ENCODE data around the gene CACNA2D2.

CACNA2D2 gene

DNA sequence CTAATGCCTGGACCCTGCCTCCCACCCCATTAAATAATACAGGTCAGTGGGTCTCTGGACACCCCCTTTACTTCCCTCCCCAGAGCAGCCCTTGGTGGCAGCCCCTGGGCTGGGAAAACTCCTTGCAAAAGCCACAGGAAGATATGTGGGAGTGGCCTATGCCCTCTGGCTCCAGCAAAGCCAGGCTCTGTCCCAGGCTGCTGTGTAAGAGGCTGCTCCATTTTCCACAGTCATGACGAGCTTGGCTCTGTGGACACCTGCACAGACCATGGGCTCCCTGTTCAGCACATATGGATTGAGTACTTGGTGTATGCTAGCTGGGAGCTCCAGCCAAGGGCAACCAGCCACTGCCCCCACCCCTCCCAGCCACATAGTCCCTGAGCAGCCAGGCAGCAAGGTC lies 13.0 kb downstream of the CACNA2D2 start:
- no peak for TF ChIP-seq CTCF (IDR thresholded peaks at IDR 0.05; ENCODE audit: low read depth, low read length)
- in situ Hi-C loops (cut with HindIII; ENCODE audit: low sequenced_read_pairs), result no loop called here
- H3K4me3 ChIP-seq (ENCODE audit: low read depth, low read length), result no peak overlapping the region
- DNase-seq (ENCODE audit: low read depth, low spot score), result no peak

- DNase-seq (ENCODE audit: low read depth, low spot score), result no peak
- in situ Hi-C loops (cut with HindIII; ENCODE audit: low sequenced_read_pairs), result no loop called here
- H3K4me3 ChIP-seq (ENCODE audit: low read depth, low read length), result no peak overlapping the region
- no peak for TF ChIP-seq CTCF (IDR thresholded peaks at IDR 0.05; ENCODE audit: low read depth, low read length)
Measured at GRCh38 chr3:50487181-50487580, 16.3 kb downstream of the CACNA2D2 start.

GRCh38 chr3:50486219-50486888 lies 17.1 kb downstream of the CACNA2D2 start:
- in situ Hi-C loops (cut with HindIII; ENCODE audit: low sequenced_read_pairs), result no loop called here
- TF ChIP-seq CTCF (IDR thresholded peaks at IDR 0.05; ENCODE audit: low read depth, low read length), result no peak
- H3K4me3 ChIP-seq (ENCODE audit: low read depth, low read length), result no peak overlapping the region
- DNase-seq (ENCODE audit: low read depth, low spot score), result no peak

DNA sequence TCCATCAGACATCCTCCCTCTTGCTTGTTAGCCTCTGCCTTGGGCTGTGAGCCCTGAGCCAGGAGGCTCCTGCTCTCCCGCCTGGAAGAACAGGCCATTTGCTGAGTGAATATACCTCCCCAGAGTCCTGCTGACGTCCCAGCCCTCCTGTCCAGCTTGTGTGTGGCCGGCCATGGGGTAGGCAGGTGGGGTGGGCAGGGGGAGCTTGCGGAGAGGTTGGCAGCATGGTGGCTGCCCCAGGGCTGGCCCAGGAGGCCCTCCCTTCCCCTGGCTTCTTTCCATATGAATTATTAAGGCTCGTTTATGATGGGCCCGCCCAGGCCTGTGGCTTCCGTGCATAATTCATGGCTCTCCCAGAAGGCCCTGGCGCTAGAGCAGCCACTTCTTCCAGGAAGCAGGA lies 18.7 kb downstream of the CACNA2D2 start:
- no peak overlapping the region for H3K4me3 ChIP-seq (ENCODE audit: low read depth, low read length)
- no peak for TF ChIP-seq CTCF (IDR thresholded peaks at IDR 0.05; ENCODE audit: low read depth, low read length)
- in situ Hi-C loops (cut with HindIII; ENCODE audit: low sequenced_read_pairs), result no loop called here
- DNase-seq (ENCODE audit: low read depth, low spot score), result no peak

DNA sequence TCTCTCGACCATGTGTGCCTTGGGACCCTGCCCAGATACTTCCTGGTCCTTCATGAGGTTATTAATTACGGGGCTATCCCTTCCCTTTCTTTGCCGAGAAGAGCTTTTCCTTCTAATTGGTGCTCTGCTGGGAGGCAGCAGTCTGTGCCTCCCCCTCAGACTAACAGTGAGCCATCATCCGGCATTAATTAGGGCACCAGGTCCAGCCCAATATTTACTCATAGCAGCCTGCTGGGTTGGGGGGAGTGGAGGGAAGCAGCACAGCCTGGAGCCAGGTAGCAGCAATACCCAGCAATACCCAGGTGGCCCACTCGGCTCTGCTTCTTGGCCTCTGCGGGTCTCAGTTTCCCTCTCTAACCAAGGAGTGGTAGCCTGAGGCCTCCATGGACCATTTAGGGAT lies 20.1 kb downstream of the CACNA2D2 start:
- in situ Hi-C loops (cut with HindIII; ENCODE audit: low sequenced_read_pairs), result no loop called here
- TF ChIP-seq CTCF (IDR thresholded peaks at IDR 0.05; ENCODE audit: low read depth, low read length), result no peak
- DNase-seq (ENCODE audit: low read depth, low spot score), result no peak
- H3K4me3 ChIP-seq (ENCODE audit: low read depth, low read length), result no peak overlapping the region

- no peak overlapping the region for H3K4me3 ChIP-seq (ENCODE audit: low read depth, low read length)
- in situ Hi-C loops (cut with HindIII; ENCODE audit: low sequenced_read_pairs), result no loop called here
- DNase-seq (ENCODE audit: low read depth, low spot score), result no peak
- TF ChIP-seq CTCF (IDR thresholded peaks at IDR 0.05; ENCODE audit: low read depth, low read length), result no peak
Measured at GRCh38 chr3:50481992-50482391, 21.4 kb downstream of the CACNA2D2 start.

Measured in astrocyte of the spinal cord (primary cell).